Panc1 (cell line): ENCODE data around the gene PLK3.

ENCODE experiments used
- POLR2AphosphoS5 ChIP-seq: IDR thresholded peaks from 2 replicates; pipeline ENCODE4 v1.6.1; 2012; ENCODE audit warnings: mild to moderate bottlenecking, low read depth, low read length, moderate library complexity
- SIN3A ChIP-seq: IDR thresholded peaks from 2 replicates; pipeline ENCODE4 v1.6.1; 2012; ENCODE audit warnings: low read depth, mild to moderate bottlenecking, low read length, moderate library complexity, borderline replicate concordance; ENCODE audit not compliant: insufficient read depth
- TF ChIP-seq, protein P1 (sequence below): fragments of 450-650 bp; IDR thresholded peaks from 2 replicates; pipeline ENCODE4 v1.5.1; 2017; ENCODE audit warnings: mild to moderate bottlenecking
- TF ChIP-seq, protein P2 (sequence below), 2 experiments: IDR thresholded peaks; 2 replicates each; pipeline ENCODE4 v1.6.1; 2011 to 2012; ENCODE audit warnings: low read depth in 2 of 2, control low read depth in 1 of 2, low read length in 1 of 2, mild to moderate bottlenecking in 1 of 2, moderate library complexity in 1 of 2; ENCODE audit not compliant: insufficient read depth in 1 of 2

DNA sequence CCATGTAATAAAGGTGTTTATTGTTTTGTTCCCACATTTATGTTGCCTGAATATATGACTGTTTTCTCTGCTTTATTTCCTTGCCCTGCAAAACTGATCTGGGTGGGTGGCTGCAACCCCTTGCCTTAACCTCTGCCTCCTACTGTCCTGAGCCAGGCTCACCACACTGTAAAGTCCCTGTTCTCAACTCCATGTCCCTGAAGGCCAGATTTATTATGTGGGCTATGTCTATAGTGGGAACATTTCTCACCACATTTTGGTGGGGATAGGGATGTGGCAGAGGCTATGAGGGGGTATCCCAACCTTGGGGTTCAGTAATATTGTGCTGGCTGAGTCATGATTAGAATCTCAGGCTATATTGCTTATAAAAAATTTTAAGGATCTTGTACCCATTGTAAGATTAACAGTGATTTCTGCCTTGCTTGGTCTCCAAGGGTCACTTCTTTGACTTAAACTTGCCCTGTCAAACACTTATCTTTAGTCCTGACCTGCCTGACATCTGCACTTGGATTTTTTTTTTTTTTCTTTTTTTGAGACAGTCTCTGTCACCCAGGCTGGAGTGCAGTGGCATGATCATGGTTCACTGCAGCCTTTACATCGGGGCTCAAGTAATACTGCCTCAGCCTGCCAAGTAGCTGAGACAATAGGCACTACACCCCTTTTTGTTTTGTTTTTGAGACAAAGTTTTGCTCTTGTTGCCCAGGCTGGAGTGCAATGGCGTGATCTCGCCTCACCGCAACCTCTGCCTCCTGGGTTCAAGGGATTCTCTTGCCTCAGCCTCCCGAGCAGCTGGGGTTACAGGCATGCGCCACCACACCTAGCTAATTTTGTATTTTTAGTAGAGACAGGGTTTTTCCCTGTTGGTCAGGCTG is 21.2 kb upstream of the PLK3 start:
- TF ChIP-seq, protein P1, sequence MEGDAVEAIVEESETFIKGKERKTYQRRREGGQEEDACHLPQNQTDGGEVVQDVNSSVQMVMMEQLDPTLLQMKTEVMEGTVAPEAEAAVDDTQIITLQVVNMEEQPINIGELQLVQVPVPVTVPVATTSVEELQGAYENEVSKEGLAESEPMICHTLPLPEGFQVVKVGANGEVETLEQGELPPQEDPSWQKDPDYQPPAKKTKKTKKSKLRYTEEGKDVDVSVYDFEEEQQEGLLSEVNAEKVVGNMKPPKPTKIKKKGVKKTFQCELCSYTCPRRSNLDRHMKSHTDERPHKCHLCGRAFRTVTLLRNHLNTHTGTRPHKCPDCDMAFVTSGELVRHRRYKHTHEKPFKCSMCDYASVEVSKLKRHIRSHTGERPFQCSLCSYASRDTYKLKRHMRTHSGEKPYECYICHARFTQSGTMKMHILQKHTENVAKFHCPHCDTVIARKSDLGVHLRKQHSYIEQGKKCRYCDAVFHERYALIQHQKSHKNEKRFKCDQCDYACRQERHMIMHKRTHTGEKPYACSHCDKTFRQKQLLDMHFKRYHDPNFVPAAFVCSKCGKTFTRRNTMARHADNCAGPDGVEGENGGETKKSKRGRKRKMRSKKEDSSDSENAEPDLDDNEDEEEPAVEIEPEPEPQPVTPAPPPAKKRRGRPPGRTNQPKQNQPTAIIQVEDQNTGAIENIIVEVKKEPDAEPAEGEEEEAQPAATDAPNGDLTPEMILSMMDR, result no peak
- TF ChIP-seq POLR2AphosphoS5, result no peak; the same call in 1 of the 2 replicates
- no peak for TF ChIP-seq SIN3A
- TF ChIP-seq, protein P2, sequence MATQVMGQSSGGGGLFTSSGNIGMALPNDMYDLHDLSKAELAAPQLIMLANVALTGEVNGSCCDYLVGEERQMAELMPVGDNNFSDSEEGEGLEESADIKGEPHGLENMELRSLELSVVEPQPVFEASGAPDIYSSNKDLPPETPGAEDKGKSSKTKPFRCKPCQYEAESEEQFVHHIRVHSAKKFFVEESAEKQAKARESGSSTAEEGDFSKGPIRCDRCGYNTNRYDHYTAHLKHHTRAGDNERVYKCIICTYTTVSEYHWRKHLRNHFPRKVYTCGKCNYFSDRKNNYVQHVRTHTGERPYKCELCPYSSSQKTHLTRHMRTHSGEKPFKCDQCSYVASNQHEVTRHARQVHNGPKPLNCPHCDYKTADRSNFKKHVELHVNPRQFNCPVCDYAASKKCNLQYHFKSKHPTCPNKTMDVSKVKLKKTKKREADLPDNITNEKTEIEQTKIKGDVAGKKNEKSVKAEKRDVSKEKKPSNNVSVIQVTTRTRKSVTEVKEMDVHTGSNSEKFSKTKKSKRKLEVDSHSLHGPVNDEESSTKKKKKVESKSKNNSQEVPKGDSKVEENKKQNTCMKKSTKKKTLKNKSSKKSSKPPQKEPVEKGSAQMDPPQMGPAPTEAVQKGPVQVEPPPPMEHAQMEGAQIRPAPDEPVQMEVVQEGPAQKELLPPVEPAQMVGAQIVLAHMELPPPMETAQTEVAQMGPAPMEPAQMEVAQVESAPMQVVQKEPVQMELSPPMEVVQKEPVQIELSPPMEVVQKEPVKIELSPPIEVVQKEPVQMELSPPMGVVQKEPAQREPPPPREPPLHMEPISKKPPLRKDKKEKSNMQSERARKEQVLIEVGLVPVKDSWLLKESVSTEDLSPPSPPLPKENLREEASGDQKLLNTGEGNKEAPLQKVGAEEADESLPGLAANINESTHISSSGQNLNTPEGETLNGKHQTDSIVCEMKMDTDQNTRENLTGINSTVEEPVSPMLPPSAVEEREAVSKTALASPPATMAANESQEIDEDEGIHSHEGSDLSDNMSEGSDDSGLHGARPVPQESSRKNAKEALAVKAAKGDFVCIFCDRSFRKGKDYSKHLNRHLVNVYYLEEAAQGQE (IDR thresholded peaks at IDR 0.05; ENCODE audit: insufficient read depth in 1 of 2, low read depth in 2 of 2, low read length in 1 of 2), result no peak
